PFSK-1 (cell line): ENCODE data around the gene MGP.

ENCODE experiments used
- FOXP2 ChIP-seq: optimal IDR thresholded peaks from 2 replicates; pipeline ENCODE3; 2011; ENCODE audit warnings: borderline replicate concordance, control low read depth, inconsistent platforms; ENCODE audit not compliant: insufficient read depth; ENCODE audit errors: extremely low read length, extremely low read depth
- POLR2AphosphoS5 ChIP-seq: IDR thresholded peaks from 2 replicates; pipeline ENCODE4 v1.6.1; 2012; ENCODE audit warnings: low read depth, mild to moderate bottlenecking, control low read depth, low read length, moderate library complexity
- REST ChIP-seq, 2 experiments: IDR thresholded peaks; 2 replicates each; pipeline versions ENCODE4 v1.6.1 to v1.8.0; 2011 to 2012; ENCODE audit warnings: low read depth in 2 of 2, low read length in 2 of 2, control low read depth in 1 of 2, inconsistent platforms in 1 of 2, mild to moderate bottlenecking in 1 of 2, moderate library complexity in 1 of 2; ENCODE audit not compliant: insufficient read depth in 1 of 2
- SIN3A ChIP-seq: IDR thresholded peaks from 2 replicates; pipeline ENCODE4 v1.6.1; 2012; ENCODE audit warnings: mild to moderate bottlenecking, low read length, moderate library complexity, borderline replicate concordance; ENCODE audit not compliant: insufficient read depth
- TAF1 ChIP-seq: IDR thresholded peaks from 2 replicates; pipeline ENCODE4 v1.6.1; 2012; ENCODE audit warnings: low read length, control low read depth, borderline replicate concordance; ENCODE audit not compliant: insufficient read depth

Gene MGP

GRCh38 chr12:14930299-14930698, 44.6 kb upstream of the MGP start:
- TF ChIP-seq POLR2AphosphoS5 (no peak), REST (IDR thresholded peaks at IDR 0.05; ENCODE audit: insufficient read depth in 1 of 2, low read depth in 2 of 2, low read length in 2 of 2) (no peak)

GRCh38 chr12:14928931-14929330, 43.3 kb upstream of the MGP start:
- TF ChIP-seq FOXP2: no peak
- TF ChIP-seq REST (IDR thresholded peaks at IDR 0.05; ENCODE audit: insufficient read depth in 1 of 2, low read depth in 2 of 2, low read length in 2 of 2): no peak
- no peak for TF ChIP-seq TAF1
- no peak for TF ChIP-seq POLR2AphosphoS5
- TF ChIP-seq SIN3A: no peak

GRCh38 chr12:14927267-14927666, 41.6 kb upstream of the MGP start:
- no peak for TF ChIP-seq SIN3A
- no peak for TF ChIP-seq POLR2AphosphoS5
- no peak for TF ChIP-seq REST (IDR thresholded peaks at IDR 0.05; ENCODE audit: insufficient read depth in 1 of 2, low read depth in 2 of 2, low read length in 2 of 2)
- no peak for TF ChIP-seq FOXP2
- no peak for TF ChIP-seq TAF1

GRCh38 chr12:14924541-14924940, 38.9 kb upstream of the MGP start:
- TF ChIP-seq POLR2AphosphoS5 (no peak), TAF1 (no peak), REST (IDR thresholded peaks at IDR 0.05; ENCODE audit: insufficient read depth in 1 of 2, low read depth in 2 of 2, low read length in 2 of 2) (no peak), SIN3A (no peak), FOXP2 (no peak)

DNA sequence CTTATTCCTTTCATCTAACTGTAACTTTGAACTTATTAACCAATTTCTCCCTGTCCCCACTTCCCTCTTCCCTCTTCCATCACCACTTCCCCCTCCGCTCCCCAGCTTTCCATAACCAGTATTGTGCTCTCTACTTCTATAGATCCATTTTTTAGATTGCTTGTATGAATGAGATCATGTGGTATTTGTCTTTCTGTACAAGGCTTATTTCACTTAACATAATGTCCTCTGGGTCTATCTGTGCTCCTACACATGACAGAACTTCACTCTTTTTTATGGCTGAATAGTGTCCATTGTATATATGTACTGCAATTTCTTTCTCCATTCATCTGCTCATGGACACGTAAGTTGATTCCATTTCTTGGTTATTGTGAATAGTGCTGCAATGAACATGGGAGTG, 38.3 kb upstream of the MGP start:
- no peak for TF ChIP-seq POLR2AphosphoS5
- TF ChIP-seq TAF1: no peak
- no peak for TF ChIP-seq FOXP2
- TF ChIP-seq REST (IDR thresholded peaks at IDR 0.05; ENCODE audit: insufficient read depth in 1 of 2, low read depth in 2 of 2, low read length in 2 of 2): no peak
- TF ChIP-seq SIN3A: no peak
